Kidney epithelial cell (primary cell): ENCODE measurements around the gene DIP2C. TPM values are rescaled to one million over a fixed set of nuclear protein-coding genes. Genes with fewer than 3 reads are reported as not detected.
"Not testable (repeated sequence)": the region's sequence is repeated elsewhere in the genome, so short reads cannot be mapped to it uniquely, and the experiment has no call there.

Experiments used
- DNase-seq: peaks from one replicate; pipeline ENCODE4 v3.0.0-alpha.2; 2010; ENCODE audit warnings: low read depth
- H3K27me3 ChIP-seq: 2 replicates; pipeline ENCODE4 v1.6.0; 2011; ENCODE audit warnings: low read length; ENCODE audit not compliant: control insufficient read depth, insufficient read depth
- H3K36me3 ChIP-seq: 2 replicates; pipeline ENCODE4 v1.5.1; 2011; ENCODE audit warnings: low read length; ENCODE audit not compliant: control insufficient read depth, insufficient read depth
- H3K4me3 ChIP-seq: 2 replicates; pipeline ENCODE4 v1.5.1; 2011; ENCODE audit warnings: low read depth, mild to moderate bottlenecking, control low read depth, low read length
- total RNA-seq: library from RNA; depleted of rRNA; stranded (reverse); fragments of >200 nt; gene quantifications from 2 replicates; pipeline ENCODE4 v1.2.3, GENCODE V29; 2015
- TF ChIP-seq, protein P1 (sequence below): IDR thresholded peaks from 2 replicates; pipeline ENCODE4 v1.5.1; 2011; ENCODE audit warnings: mild to moderate bottlenecking, moderate library complexity, low read length, control low read depth, inconsistent platforms; ENCODE audit not compliant: insufficient read depth, poor library complexity, severe bottlenecking

DIP2C gene
- total RNA-seq, 1 donor from 2014 or later = 19.2 TPM

DNA sequence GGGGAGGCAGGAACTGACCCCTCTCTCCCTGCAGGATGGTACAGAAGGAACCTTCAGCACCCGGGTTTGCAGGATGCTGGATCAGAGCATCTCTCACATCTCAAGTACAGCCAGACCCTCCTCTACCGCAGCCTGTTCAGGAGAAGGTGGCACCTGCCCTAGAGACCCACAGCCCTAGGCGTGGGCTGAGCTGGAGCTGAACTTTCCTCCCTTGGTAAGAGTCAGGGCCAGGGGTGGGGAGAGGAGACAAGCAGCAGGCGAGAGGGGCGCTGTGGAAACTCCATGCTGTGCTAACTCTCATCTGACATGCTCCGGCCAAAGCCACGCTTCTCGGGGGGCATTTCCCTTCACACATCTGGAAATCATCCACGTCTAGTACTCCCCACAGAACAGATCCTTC lies 154.4 kb downstream of the DIP2C start:
- DNase-seq = no peak
- Histone ChIP-seq H3K4me3 (no peak overlapping the region), H3K27me3 (no peaks in the 10 kb centered on the region), H3K36me3 (no peaks in the 10 kb centered on the region)
- TF ChIP-seq, protein P1, sequence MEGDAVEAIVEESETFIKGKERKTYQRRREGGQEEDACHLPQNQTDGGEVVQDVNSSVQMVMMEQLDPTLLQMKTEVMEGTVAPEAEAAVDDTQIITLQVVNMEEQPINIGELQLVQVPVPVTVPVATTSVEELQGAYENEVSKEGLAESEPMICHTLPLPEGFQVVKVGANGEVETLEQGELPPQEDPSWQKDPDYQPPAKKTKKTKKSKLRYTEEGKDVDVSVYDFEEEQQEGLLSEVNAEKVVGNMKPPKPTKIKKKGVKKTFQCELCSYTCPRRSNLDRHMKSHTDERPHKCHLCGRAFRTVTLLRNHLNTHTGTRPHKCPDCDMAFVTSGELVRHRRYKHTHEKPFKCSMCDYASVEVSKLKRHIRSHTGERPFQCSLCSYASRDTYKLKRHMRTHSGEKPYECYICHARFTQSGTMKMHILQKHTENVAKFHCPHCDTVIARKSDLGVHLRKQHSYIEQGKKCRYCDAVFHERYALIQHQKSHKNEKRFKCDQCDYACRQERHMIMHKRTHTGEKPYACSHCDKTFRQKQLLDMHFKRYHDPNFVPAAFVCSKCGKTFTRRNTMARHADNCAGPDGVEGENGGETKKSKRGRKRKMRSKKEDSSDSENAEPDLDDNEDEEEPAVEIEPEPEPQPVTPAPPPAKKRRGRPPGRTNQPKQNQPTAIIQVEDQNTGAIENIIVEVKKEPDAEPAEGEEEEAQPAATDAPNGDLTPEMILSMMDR = no peak

DNA sequence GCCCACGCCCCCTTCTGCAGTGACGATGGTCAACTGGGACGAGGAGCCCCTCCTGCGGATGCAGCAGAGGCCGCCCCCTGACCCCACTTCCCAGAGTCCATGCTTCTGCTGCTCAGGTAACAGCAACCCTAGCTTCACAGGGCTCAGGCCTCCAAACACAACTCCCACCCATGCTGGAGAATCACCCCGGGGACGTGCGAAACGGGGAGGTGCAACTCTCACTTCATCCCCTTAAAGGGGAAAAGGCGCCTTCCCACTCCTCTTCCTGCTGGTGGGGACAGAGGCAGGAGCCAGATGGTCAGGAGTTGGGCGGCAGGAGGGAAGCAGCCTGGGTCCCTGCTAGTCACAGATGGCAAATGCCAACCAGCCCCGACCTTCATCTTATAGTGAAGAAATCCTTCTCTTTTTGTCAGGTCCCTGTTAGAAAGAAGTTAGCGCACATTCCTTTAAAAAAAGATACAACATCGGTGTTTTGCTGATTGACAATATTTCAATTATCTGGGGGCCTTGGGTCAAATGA lies 155.4 kb downstream of the DIP2C start:
- TF ChIP-seq, protein P1 = no peak
- H3K36me3 ChIP-seq = no peaks in the 10 kb centered on the region
- no peak overlapping the region for H3K4me3 ChIP-seq
- DNase-seq = no peak
- H3K27me3 ChIP-seq = no peaks in the 10 kb centered on the region

DNA sequence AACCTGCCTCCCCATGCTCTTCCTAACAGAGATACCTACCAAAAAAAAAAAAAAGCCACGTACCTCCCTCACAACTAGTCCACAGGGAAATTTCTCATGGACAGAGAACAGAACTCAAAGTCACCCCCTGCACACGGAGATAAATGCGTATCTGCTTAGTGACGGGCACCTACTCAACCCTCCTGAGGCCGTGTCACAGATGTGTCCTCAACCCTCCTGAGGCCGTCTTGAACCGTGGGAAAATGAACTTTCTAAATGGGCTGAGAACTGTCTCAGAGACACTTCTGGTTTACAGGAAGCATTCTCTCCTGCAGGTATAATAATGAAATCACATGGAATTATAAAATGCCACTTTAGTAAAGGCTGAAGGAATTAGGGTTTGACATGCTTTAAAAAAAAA lies 155.9 kb downstream of the DIP2C start:
- no peaks in the 10 kb centered on the region for H3K27me3 ChIP-seq
- TF ChIP-seq, protein P1 = no peak
- H3K4me3 ChIP-seq = no peak overlapping the region
- DNase-seq = no peak
- H3K36me3 ChIP-seq = no peaks in the 10 kb centered on the region

DNA sequence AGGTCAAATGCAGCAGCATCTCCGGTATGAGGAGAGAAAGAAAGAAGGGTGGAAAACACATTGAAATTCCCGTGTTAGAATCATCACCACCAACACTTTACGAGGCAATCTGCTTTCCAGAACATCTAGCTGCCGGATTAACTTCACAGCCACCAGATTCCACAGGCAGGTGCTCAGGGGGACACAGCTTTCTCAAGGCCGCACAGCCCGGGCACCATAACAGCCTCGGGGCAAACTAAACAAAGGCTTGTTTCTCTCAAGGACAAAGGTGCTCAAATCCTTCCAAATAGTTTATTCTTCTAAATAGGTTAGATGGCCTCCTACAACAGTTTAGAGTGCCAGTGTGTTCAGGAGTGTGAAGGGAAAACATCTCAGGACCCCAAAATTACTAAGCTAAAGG lies 156.3 kb downstream of the DIP2C start:
- H3K4me3 ChIP-seq = no peak overlapping the region
- H3K27me3 ChIP-seq = no peaks in the 10 kb centered on the region
- no peak for DNase-seq
- TF ChIP-seq, protein P1 = no peak
- no peaks in the 10 kb centered on the region for H3K36me3 ChIP-seq

DNA sequence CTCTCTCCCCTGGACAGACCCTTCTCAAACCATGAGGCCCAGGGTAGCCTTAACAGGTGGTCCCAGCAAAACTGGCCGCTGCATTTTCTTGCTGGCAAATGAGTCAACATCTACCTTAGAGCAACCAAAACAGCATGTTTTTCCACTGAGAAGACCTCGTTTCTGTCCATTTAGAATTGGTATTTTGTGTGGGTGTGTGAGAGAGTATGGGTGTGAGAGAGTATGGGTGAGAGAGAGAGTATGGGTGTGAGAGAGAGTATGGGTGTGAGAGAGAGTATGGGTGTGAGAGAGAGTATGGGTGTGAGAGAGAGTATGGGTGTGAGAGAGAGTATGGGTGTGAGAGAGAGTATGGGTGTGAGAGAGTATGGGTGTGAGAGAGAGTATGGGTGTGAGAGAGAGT lies 157.1 kb downstream of the DIP2C start:
- not testable (repeated sequence) for H3K27me3 ChIP-seq, H3K36me3 ChIP-seq, DNase-seq, H3K4me3 ChIP-seq

DNA sequence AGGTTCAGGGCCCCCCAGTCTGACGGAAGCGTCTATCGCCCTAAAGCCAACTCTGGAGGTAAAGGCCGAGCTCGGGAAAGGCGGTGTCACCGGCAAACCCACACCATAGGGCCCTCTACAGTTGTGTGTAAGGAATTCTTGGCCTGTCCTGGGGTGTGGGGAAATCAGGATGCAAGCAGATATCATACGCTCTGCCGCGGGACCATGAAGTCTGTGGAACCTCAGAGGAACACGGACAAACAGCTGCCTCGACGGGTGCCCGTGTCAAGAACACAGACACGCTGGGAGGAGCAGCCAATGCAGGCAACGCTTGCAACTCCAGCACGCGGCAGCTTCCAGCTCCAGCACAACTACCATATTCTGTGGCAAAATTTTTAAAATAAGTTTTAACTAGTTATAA lies 157.9 kb downstream of the DIP2C start:
- no peaks in the 10 kb centered on the region for H3K36me3 ChIP-seq
- DNase-seq = no peak
- no peak overlapping the region for H3K4me3 ChIP-seq
- no peaks in the 10 kb centered on the region for H3K27me3 ChIP-seq
- TF ChIP-seq, protein P1 = no peak
